OCI-M1 (cell line): Measurements from ENCODE around the gene ABCD1.

ENCODE experiments used
- DNase-seq: peaks from one replicate; lab custom pipeline; 2025; lab: John Stamatoyannopoulos, UW

ABCD1 gene

DNA sequence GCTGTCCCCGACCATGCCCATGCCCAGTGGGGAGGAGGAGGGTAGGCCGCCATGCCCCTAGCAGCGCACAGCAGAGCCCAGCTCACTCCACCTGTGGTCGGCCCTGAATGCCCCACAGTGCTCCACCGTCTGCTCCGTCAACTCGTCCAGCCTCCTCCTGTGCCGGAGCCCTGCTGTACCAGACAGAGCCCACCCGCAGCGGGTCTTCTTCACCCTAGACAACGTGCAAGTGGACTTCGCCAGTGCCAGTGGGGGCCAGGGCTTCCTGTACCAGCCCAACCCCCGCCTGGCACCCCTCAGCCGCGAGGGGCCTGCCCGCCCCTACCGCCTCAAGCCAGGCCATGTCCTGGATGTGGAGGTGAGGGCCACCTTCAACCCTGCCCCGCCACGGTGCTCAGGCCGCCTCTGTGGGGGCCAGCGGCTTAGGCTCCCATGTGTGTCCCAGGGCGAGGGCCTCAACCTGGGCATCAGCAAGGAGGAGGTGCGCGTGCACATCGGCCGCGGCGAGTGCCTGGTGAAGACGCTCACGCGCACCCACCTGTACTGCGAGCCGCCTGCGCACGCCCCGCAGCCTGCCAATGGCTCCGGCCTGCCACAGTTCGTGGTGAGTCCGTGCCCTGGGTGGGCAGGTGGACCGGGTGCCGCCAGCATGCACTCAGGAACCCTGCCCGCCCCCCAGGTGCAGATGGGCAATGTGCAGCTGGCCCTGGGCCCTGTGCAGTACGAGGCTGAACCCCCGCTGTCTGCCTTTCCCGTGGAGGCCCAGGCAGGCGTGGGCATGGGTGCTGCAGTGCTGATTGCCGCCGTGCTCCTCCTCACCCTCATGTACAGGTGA lies 49.3 kb downstream of the ABCD1 start:
- no peak for DNase-seq

DNA sequence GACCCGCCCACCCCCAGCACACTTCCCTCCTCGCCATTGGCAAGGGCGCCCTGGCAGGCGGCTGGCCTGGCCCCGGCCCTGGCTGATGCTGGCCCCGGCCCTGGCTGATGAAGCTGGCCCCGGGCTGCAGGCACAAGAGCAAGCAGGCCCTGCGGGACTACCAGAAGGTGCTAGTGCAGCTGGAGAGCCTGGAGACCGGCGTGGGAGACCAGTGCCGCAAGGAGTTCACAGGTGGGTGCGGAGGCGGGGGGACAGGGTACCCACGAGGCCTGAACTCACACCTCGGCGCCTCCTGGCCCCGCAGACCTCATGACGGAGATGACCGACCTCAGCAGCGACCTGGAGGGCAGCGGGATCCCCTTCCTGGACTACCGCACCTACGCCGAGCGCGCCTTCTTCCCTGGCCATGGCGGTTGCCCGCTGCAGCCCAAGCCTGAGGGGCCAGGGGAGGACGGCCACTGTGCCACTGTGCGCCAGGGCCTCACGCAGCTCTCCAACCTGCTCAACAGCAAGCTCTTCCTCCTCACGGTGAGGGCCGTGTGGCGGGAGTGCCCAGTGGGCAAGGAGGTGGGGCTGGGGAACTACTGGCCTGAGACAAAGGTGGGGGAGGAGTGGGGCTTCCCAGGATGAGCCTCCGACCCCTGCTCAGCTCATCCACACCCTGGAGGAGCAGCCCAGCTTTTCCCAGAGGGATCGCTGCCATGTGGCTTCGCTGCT lies 50.1 kb downstream of the ABCD1 start:
- DNase-seq = no peak

DNA sequence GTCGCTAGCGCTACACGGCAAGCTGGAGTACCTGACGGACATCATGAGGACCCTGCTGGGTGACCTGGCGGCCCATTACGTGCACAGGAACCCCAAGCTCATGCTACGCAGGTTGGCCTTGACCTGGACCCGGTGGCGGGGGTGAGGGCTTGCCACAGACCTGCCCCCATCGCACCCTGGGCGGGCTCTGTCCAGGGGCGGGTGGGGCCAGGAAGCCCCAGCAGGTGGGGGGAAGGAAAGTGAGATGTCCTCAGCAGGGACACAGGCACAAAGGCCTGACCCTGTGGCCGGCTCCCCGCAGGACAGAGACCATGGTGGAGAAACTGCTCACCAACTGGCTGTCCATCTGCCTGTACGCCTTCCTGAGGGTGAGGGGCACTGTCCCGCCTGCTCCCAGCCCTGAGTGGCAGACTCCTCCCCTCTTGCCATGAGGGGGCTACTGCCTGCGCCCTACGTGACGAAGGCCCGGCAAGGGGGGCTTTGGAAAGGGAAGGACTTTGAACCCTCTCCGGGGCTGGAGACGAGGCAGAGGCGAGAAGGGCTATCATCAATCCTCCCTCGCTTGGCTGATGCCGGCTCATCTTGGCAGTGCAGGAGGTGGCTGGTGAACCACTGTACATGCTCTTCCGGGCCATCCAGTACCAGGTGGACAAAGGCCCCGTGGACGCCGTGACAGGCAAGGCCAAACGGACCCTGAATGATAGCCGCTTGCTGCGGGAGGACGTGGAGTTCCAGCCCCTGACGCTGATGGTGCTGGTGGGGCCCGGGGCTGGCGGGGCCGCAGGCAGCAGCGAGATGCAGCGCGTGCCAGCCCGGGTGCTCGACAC lies 50.9 kb downstream of the ABCD1 start:
- no peak for DNase-seq

GRCh38 chrX:153776120-153776599 lies 51.5 kb downstream of the ABCD1 start:
- DNase-seq = no peak

DNA sequence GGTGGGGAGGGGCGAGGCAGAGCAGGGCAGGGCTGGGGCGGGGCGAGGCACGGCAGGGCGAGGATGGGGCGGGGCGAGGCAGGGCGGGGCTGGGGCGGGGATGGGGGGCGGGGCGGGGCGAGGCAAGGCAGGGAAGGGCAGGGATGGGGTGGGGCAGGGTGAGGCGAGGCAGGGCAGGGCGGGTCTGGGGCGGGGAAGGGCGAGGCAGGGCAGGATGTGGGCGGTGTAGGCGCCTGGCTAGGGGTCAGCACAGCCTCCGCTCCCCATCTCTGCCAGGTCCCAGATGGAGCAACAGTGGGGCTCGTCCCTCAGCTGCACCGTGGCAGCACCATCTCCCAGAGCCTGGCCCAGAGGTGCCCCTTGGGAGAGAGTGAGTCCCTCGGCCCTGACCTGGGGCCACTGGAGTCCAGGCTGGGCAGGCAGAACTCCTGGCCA lies 52.0 kb downstream of the ABCD1 start:
- DNase-seq = no peak

- DNase-seq = no peak
Observed at GRCh38 chrX:153777261-153778090, 52.8 kb downstream of the ABCD1 start.

GRCh38 chrX:153778181-153778580 lies 53.5 kb downstream of the ABCD1 start:
- no peak for DNase-seq

DNA sequence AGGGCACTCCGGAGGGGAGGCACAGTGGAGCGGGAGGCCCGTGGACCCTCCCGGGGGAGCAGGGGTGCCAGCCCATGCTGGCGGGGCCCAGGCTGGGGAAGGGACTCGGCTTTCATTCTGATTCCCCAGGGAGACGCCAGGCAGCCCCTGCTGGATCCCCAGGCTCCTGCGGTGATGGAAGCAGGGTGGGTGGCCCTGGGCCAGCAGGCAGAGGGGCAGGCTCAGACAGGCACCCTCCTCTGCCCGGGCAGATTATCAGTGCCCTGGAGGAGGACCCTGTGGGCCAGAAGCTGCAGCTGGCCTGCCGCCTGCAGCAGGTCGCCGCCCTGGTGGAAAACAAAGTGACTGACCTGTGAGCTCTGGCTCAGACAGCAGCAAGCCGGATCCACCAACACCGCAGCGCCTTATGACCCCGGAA lies 54.0 kb downstream of the ABCD1 start:
- DNase-seq = peak; percentile 4

DNA sequence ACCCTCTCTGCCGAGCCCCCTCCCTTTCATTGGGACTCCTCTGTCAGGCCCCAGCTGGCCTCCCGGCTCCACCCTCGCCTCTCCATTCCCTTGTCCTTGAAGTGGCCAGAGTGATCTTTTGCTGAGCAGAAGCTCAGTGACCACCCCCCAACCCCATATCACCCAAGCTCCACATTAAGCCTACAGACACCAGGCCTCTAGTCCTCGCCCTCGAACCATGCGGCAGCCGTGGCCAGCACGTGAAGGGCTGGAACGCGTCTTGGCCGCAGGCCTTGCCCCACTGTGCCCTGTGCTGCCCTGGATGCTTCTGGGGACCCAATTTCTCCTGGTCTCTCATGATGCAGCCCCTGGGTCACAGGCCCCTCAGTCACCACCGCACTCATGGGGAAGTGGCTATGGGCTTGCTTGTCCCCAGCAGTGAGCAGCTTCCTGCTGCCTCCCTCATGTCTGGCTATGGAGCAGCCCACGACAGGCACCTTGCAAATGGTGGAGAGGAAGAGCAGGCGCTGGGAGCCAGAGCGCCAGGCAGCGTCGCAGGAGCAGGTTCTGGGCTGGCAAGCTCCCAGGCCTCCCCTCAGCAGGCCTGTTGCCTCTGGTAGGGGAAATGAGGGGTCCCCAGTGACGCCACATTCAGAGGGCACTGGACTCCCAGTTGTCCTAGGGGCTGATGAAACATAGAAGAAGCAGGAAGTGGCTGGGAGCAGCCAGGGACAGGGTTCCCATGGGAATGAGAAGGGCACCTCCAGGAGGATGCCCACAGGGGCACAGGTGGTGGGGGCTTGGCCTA lies 55.4 kb downstream of the ABCD1 start:
- no peak for DNase-seq

- no peak for DNase-seq
Observed at GRCh38 chrX:153780678-153781427, 56.2 kb downstream of the ABCD1 start, which contains the start of gene SRPK3. SRPK3 (plus strand) TSS chrX:153781041; CDS start chrX:153781087, 46 bp downstream.

DNA sequence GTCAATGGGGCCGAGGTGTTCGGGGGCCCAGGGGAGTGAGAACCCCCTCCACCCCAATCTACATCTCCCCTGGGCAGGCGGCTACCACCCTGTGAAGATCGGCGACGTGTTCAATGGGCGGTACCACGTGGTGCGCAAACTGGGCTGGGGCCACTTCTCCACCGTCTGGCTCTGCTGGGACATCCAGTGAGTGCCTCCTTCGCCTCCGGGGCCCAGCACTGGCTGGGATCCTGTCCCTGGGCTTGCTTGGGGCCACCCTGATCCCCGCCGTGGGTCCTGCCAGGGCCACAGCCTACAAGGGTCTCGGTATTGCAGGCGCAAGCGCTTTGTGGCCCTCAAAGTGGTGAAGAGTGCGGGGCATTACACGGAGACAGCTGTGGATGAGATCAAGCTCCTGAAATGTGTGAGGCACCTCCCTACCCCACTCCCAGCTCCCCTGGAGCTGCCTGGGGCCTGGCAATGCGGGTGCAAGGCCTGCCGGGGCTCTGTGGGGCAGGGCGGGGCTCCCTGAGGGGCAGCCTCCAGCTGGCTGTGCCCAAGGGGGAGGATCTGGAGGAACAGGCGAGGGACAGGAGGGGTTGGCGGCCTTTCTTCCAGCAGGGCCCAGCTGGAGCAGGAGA lies 56.9 kb downstream of the ABCD1 start:
- DNase-seq = no peak

DNA sequence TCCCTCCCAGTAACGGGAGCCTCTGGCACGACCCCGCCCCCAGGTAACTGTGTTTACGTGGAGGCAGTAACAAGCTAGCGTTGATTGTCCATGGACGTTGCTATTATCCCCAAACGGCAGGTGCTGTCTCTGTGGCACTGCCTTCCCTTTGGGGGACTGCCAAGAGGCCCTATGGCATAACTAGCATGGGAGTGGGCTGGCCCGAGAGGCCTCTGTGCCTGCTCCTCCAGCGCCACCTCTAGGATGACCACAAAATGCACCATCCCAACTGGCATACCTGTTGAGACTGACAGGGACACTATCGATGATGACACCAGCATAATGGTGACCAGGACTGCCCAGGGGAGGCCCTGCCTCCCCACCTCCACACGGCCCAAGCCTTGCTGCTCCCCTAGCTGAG lies 57.7 kb downstream of the ABCD1 start:
- peak; percentile 14 for DNase-seq

GRCh38 chrX:153782871-153783270 lies 58.2 kb downstream of the ABCD1 start:
- no peak for DNase-seq

DNA sequence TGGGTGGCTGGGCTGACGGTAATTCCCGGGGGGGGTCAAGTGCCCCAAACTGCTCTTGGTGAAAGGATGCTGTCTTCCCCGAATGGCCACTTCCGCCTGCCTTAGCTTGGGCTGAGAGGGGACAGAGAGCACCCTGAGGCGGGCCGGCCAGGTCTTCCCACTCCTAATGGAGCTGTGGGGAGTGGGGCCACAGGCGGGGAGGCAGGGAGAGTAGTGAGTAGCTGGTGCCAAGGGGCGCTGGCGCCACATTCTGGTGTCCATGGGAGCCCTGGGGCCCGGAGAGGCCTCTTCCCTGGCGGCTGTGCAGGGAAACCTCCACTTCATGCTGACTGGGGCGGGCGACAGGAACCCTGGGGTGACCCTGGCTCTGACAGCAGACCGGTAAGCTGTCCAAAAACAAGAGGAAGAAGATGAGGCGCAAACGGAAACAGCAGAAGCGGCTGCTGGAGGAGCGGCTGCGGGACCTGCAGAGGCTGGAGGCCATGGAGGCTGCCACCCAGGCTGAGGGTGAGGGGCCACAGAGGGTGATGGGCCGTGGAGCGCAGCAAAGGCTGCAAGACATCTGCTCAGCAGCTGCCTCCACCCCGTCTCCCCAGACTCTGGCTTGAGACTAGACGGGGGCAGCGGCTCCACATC lies 58.8 kb downstream of the ABCD1 start:
- no peak for DNase-seq

- no peak for DNase-seq
Observed at GRCh38 chrX:153784325-153784967, 59.8 kb downstream of the ABCD1 start.

GRCh38 chrX:153786669-153787068 lies 62.0 kb downstream of the ABCD1 start:
- no peak for DNase-seq

DNA sequence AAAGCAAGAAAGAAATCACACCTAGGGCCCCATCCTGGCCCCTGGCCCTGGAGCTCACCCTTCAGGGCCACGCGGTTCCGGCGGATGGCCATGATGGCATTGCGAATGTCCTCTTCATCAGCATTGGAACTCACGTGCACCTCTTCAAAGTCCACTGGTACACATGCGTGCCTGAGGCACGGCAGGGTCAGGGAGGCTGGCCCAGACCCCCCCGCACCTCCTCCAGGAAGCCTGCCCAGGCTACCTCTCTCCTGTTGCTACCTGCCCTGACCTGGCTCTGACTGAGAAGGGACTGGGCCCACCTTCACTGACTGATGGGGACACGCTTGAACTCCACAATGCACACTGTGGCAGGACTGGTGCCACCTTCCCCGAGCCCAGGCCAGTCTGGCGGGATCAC lies 65.0 kb downstream of the ABCD1 start:
- no peak for DNase-seq
